HG02885 (cell line): ENCODE measurements around the gene ACTN4.

Experiments used
- ATAC-seq: cut with Tn5 transposase; IDR thresholded peaks from one replicate; pipeline ENCODE4 v1.9.1; 2021; ENCODE audit warnings: mild to moderate bottlenecking; ENCODE audit not compliant: unreplicated experiment, poor library complexity

ACTN4 gene

GRCh38 chr19:38658462-38659306 is 11.2 kb downstream of the ACTN4 start:
- ATAC-seq = no peak

- no peak for ATAC-seq
Observed at GRCh38 chr19:38660724-38661123, 13.3 kb downstream of the ACTN4 start.

- ATAC-seq = no peak
Observed at GRCh38 chr19:38661136-38661535, 13.7 kb downstream of the ACTN4 start.

GRCh38 chr19:38661996-38662395 is 14.5 kb downstream of the ACTN4 start:
- no peak for ATAC-seq

GRCh38 chr19:38662537-38663155 is 15.2 kb downstream of the ACTN4 start:
- no peak for ATAC-seq

GRCh38 chr19:38663156-38663651 is 15.8 kb downstream of the ACTN4 start:
- no peak for ATAC-seq

GRCh38 chr19:38663957-38664502 is 16.6 kb downstream of the ACTN4 start:
- no peak for ATAC-seq

GRCh38 chr19:38664503-38665211 is 17.2 kb downstream of the ACTN4 start:
- ATAC-seq = no peak

GRCh38 chr19:38665219-38665931 is 17.9 kb downstream of the ACTN4 start:
- ATAC-seq = no peak

- no peak for ATAC-seq
Observed at GRCh38 chr19:38665950-38666662, 18.7 kb downstream of the ACTN4 start.

- no peak for ATAC-seq
Observed at GRCh38 chr19:38666663-38667511, 19.4 kb downstream of the ACTN4 start.

- no peak for ATAC-seq
Observed at GRCh38 chr19:38667661-38668171, 20.3 kb downstream of the ACTN4 start.

- no peak for ATAC-seq
Observed at GRCh38 chr19:38669552-38669951, 22.1 kb downstream of the ACTN4 start.

GRCh38 chr19:38670921-38671398 is 23.5 kb downstream of the ACTN4 start:
- ATAC-seq = no peak

- no peak for ATAC-seq
Observed at GRCh38 chr19:38671654-38672053, 24.2 kb downstream of the ACTN4 start.

GRCh38 chr19:38673030-38673429 is 25.6 kb downstream of the ACTN4 start:
- no peak for ATAC-seq

GRCh38 chr19:38674388-38675171 is 27.1 kb downstream of the ACTN4 start:
- no peak for ATAC-seq
